GM19452 (cell line): ENCODE data around the gene C22orf42.
"Not testable (repeated sequence)": the region's sequence is repeated elsewhere in the genome, so short reads cannot be mapped to it uniquely, and the experiment has no call there.

Experiments
- ATAC-seq: cut with Tn5 transposase; IDR thresholded peaks from one replicate; pipeline ENCODE4 v1.9.1; 2021; ENCODE audit not compliant: unreplicated experiment

The C22orf42 gene

GRCh38 chr22:32137731-32138324 lies 21.3 kb downstream of the C22orf42 start:
- ATAC-seq: not testable (repeated sequence)

- not testable (repeated sequence) for ATAC-seq
Measured at GRCh38 chr22:32136881-32137280, 22.2 kb downstream of the C22orf42 start.

GRCh38 chr22:32135958-32136357 lies 23.1 kb downstream of the C22orf42 start:
- not testable (repeated sequence) for ATAC-seq

- not testable (repeated sequence) for ATAC-seq
Measured at GRCh38 chr22:32134796-32135195, 24.3 kb downstream of the C22orf42 start.

- no peak for ATAC-seq
Measured at GRCh38 chr22:32132783-32133182, 26.3 kb downstream of the C22orf42 start.

- no peak for ATAC-seq
Measured at GRCh38 chr22:32132126-32132525, 27.0 kb downstream of the C22orf42 start.

GRCh38 chr22:32130464-32130863 lies 28.6 kb downstream of the C22orf42 start:
- no peak for ATAC-seq

- no peak for ATAC-seq
Measured at GRCh38 chr22:32127904-32128303, 31.2 kb downstream of the C22orf42 start.

- ATAC-seq: no peak
Measured at GRCh38 chr22:32123657-32124056, 35.4 kb downstream of the C22orf42 start.

GRCh38 chr22:32122899-32123298 lies 36.2 kb downstream of the C22orf42 start:
- ATAC-seq: no peak

GRCh38 chr22:32120603-32121002 lies 38.5 kb downstream of the C22orf42 start:
- ATAC-seq: no peak

- ATAC-seq: no peak
Measured at GRCh38 chr22:32119568-32120235, 39.4 kb downstream of the C22orf42 start.

- no peak for ATAC-seq
Measured at GRCh38 chr22:32112380-32112779, 46.7 kb downstream of the C22orf42 start.

- ATAC-seq: no peak
Measured at GRCh38 chr22:32106930-32107329, 52.2 kb downstream of the C22orf42 start.

- ATAC-seq: no peak
Measured at GRCh38 chr22:32103658-32104315, 55.3 kb downstream of the C22orf42 start.

- ATAC-seq: no peak
Measured at GRCh38 chr22:32100711-32101110, 58.4 kb downstream of the C22orf42 start.
